IMR-90 (cell line): ENCODE data around the gene CTAGE1. TPM values are rescaled to one million over a fixed set of nuclear protein-coding genes. Genes with fewer than 3 reads are reported as not detected.

ENCODE experiments used
- ATAC-seq: fragments of 200-7000 bp; cut with Tn5 transposase; 2 replicates; pipeline ENCODE4 v1.9.1; 2020; ENCODE audit warnings: low read depth, mild to moderate bottlenecking, moderate library complexity
- BruUV-seq: library from RNA; stranded (reverse); fragments of 400-500 nt; replicated peaks from 2 replicates; lab custom pipeline; 2021; lab: Mats Ljungman, UMichigan
- CTCF ChIA-PET: fragments of 300-600 bp; formaldehyde crosslinking; extraction: SDS; loops from one replicate; lab custom pipeline; 2021; ENCODE audit warnings: antibody characterized with exemption; lab: Yijun Ruan, JAX
- POLR2A ChIA-PET: fragments of 300-600 bp; sonication (Branson Sonifier 250); formaldehyde crosslinking; loops from one replicate; lab custom pipeline; 2022; ENCODE audit warnings: antibody characterized with exemption; ENCODE audit not compliant: unreplicated experiment; lab: Charles Lee
- DNase-seq: peaks from one replicate; pipeline ENCODE4 v3.0.0; 2013
- H2AFZ ChIP-seq: replicated peaks from 2 replicates; pipeline ENCODE3; 2013; ENCODE audit warnings: low read length, mild to moderate bottlenecking; ENCODE audit not compliant: poor library complexity
- H2AK5ac ChIP-seq: 2 replicates; pipeline ENCODE4 v1.6.1; 2013; ENCODE audit warnings: low read depth, low read length, inconsistent platforms
- H2AK9ac ChIP-seq: replicated peaks from 2 replicates; pipeline ENCODE3; 2013; ENCODE audit warnings: mild to moderate bottlenecking, low read depth, low read length, moderate library complexity; ENCODE audit not compliant: poor library complexity
- H2BK120ac ChIP-seq: 2 replicates; pipeline ENCODE4 v1.6.1; 2013; ENCODE audit warnings: low read depth, low read length, inconsistent platforms
- H2BK15ac ChIP-seq: 3 replicates; pipeline ENCODE4 v1.6.1; 2013; ENCODE audit warnings: low read depth, low read length, inconsistent platforms
- H2BK20ac ChIP-seq: 2 replicates; pipeline ENCODE4 v1.6.1; 2013; ENCODE audit warnings: low read depth, mild to moderate bottlenecking, inconsistent platforms, low read length, moderate library complexity
- H2BK5ac ChIP-seq: 2 replicates; pipeline ENCODE4 v1.6.1; 2013; ENCODE audit warnings: mild to moderate bottlenecking, low read depth, low read length, inconsistent platforms; ENCODE audit not compliant: poor library complexity, severe bottlenecking
- H3K14ac ChIP-seq: replicated peaks from 2 replicates; pipeline ENCODE4 v1.6.1; 2013; ENCODE audit warnings: low read depth, low read length, inconsistent platforms
- H3K18ac ChIP-seq: 2 replicates; pipeline ENCODE4 v1.6.1; 2013; ENCODE audit warnings: low read depth, low read length, control low read depth
- H3K23ac ChIP-seq: 2 replicates; pipeline ENCODE4 v1.6.1; 2013; ENCODE audit warnings: low read depth, low read length, inconsistent platforms
- H3K27ac ChIP-seq: 2 replicates; pipeline ENCODE4 v1.5.1; 2013; ENCODE audit warnings: mild to moderate bottlenecking, control low read depth, low read length; ENCODE audit not compliant: insufficient read depth
- H3K27me3 ChIP-seq: 2 replicates; pipeline ENCODE4 v1.6.1; 2013; ENCODE audit warnings: low read length; ENCODE audit not compliant: control insufficient read depth, insufficient read depth
- H3K36me3 ChIP-seq: 2 replicates; pipeline ENCODE4 v1.6.1; 2013; ENCODE audit warnings: low read length, mixed read lengths; ENCODE audit not compliant: control insufficient read depth, insufficient read depth
- H3K4ac ChIP-seq: 2 replicates; pipeline ENCODE4 v1.6.1; 2013; ENCODE audit warnings: low read depth, low read length, inconsistent platforms
- H3K4me1 ChIP-seq: 2 replicates; pipeline ENCODE4 v1.6.1; 2013; ENCODE audit warnings: low read length, mixed read lengths; ENCODE audit not compliant: control insufficient read depth, insufficient read depth
- H3K4me2 ChIP-seq: 2 replicates; pipeline ENCODE4 v1.6.1; 2013; ENCODE audit warnings: low read depth, mild to moderate bottlenecking, control low read depth, low read length, moderate library complexity
- H3K4me3 ChIP-seq: 2 replicates; pipeline ENCODE4 v1.5.1; 2013; ENCODE audit warnings: low read depth, mild to moderate bottlenecking, control low read depth, low read length, moderate library complexity; ENCODE audit not compliant: insufficient read depth
- H3K56ac ChIP-seq: 2 replicates; pipeline ENCODE4 v1.6.1; 2013; ENCODE audit warnings: low read length, inconsistent platforms; ENCODE audit not compliant: insufficient read depth; ENCODE audit errors: extremely low read depth
- H3K79me1 ChIP-seq, 2 experiments: 2 replicates each; pipeline ENCODE4 v1.6.1; 2013; ENCODE audit warnings: low read length in 2 of 2, inconsistent platforms in 1 of 2, low read depth in 1 of 2
- H3K9ac ChIP-seq: 2 replicates; pipeline ENCODE4 v1.6.1; 2013; ENCODE audit warnings: low read depth, low read length, control low read depth
- H3K9me1 ChIP-seq: 2 replicates; pipeline ENCODE4 v1.6.1; 2013; ENCODE audit warnings: low read length, inconsistent platforms; ENCODE audit not compliant: insufficient read depth
- H3K9me3 ChIP-seq: 2 replicates; pipeline ENCODE4 v1.6.1; 2013; ENCODE audit warnings: low read length; ENCODE audit not compliant: control insufficient read depth, insufficient read depth
- H4K20me1 ChIP-seq: 2 replicates; pipeline ENCODE4 v1.6.1; 2013; ENCODE audit warnings: low read length, inconsistent platforms; ENCODE audit not compliant: insufficient read depth
- H4K5ac ChIP-seq: 2 replicates; pipeline ENCODE4 v1.6.1; 2013; ENCODE audit warnings: mild to moderate bottlenecking, low read depth, low read length, control low read depth
- H4K8ac ChIP-seq, 2 experiments: 2 replicates each; pipeline ENCODE4 v1.6.1; 2013; ENCODE audit warnings: low read depth in 2 of 2, low read length in 2 of 2, control low read depth in 1 of 2, inconsistent platforms in 1 of 2
- H4K91ac ChIP-seq: 2 replicates; pipeline ENCODE4 v1.6.1; 2013; ENCODE audit warnings: low read depth, low read length, inconsistent platforms; ENCODE audit not compliant: insufficient read depth
- BHLHE40 ChIP-seq: fragments of 150-350 bp; IDR thresholded peaks from 2 replicates; pipeline ENCODE4 v1.6.1; 2016; ENCODE audit warnings: mild to moderate bottlenecking, low read depth, low read length
- CEBPB ChIP-seq: IDR thresholded peaks from 2 replicates; pipeline ENCODE4 v1.6.1; 2012; ENCODE audit warnings: low read depth, low read length, improper control_type of control experiment
- CHD1 ChIP-seq: IDR thresholded peaks from 2 replicates; pipeline ENCODE4 v1.6.1; 2012; ENCODE audit warnings: low read depth, low read length, improper control_type of control experiment
- CTCF ChIP-seq: conservative IDR thresholded peaks from 2 replicates; pipeline ENCODE4 v1.5.1; 2012; ENCODE audit warnings: mild to moderate bottlenecking, low read depth, low read length, improper control_type of control experiment
- ELK1 ChIP-seq: fragments of 150-350 bp; IDR thresholded peaks from 2 replicates; pipeline ENCODE4 v1.6.1; 2016; ENCODE audit warnings: low read depth, mild to moderate bottlenecking, low read length, moderate library complexity, borderline replicate concordance
- FOS ChIP-seq: fragments of 150-350 bp; IDR thresholded peaks from 2 replicates; pipeline ENCODE4 v1.6.1; 2016; ENCODE audit warnings: low read depth, low read length
- MAFK ChIP-seq: IDR thresholded peaks from 2 replicates; pipeline ENCODE4 v1.6.1; 2012; ENCODE audit warnings: low read depth, low read length, improper control_type of control experiment
- MAZ ChIP-seq: IDR thresholded peaks from 2 replicates; pipeline ENCODE4 v1.6.1; 2012; ENCODE audit warnings: low read depth, mild to moderate bottlenecking, low read length, improper control_type of control experiment, moderate library complexity, borderline replicate concordance
- MXI1 ChIP-seq: IDR thresholded peaks from 2 replicates; pipeline ENCODE4 v1.6.1; 2012; ENCODE audit warnings: low read depth, mild to moderate bottlenecking, low read length, moderate library complexity, borderline replicate concordance
- NFE2L2 ChIP-seq: fragments of 150-350 bp; IDR thresholded peaks from 2 replicates; pipeline ENCODE4 v1.6.1; 2016; ENCODE audit warnings: low read depth, mild to moderate bottlenecking, low read length
- POLR2A ChIP-seq: IDR thresholded peaks from 2 replicates; pipeline ENCODE4 v1.6.1; 2012; ENCODE audit warnings: mild to moderate bottlenecking, low read depth, low read length
- RAD21 ChIP-seq: IDR thresholded peaks from 2 replicates; pipeline ENCODE4 v1.6.1; 2012; ENCODE audit warnings: low read length, improper control_type of control experiment
- RCOR1 ChIP-seq: IDR thresholded peaks from 2 replicates; pipeline ENCODE4 v1.6.1; 2012; ENCODE audit warnings: mild to moderate bottlenecking, low read length, improper control_type of control experiment; ENCODE audit not compliant: insufficient replicate concordance
- RFX5 ChIP-seq: IDR thresholded peaks from 2 replicates; pipeline ENCODE4 v1.8.0; 2012; ENCODE audit warnings: low read depth, mild to moderate bottlenecking, low read length, moderate library complexity
- SMC3 ChIP-seq: fragments of 150-350 bp; IDR thresholded peaks from 2 replicates; pipeline ENCODE4 v1.6.1; 2016; ENCODE audit warnings: low read depth, mild to moderate bottlenecking, antibody characterized with exemption, low read length, moderate library complexity
- USF2 ChIP-seq: fragments of 150-350 bp; IDR thresholded peaks from 2 replicates; pipeline ENCODE4 v1.6.1; 2017; ENCODE audit warnings: mild to moderate bottlenecking, antibody characterized with exemption, low read length, low read depth
- WGBS, 2 experiments: methylation state at CpG; one replicate each; pipeline versions ENCODE4 v1.1.5 to v1.1.7; 2013; ENCODE audit warnings: missing lambda C conversion rate in 2 of 2; ENCODE audit not compliant: insufficient read length in 1 of 2; ENCODE audit errors: extremely low coverage in 2 of 2; 5-methylcytosine and 5-hydroxymethylcytosine counted together
- dilution Hi-C: fragments of 300-500 bp; cut with HindIII; formaldehyde crosslinking; loops from one replicate; pipeline ENCODE4 v1.14.3; 2018; ENCODE audit warnings: low sequenced_read_pairs; ENCODE audit not compliant: unreplicated experiment
- in situ Hi-C: fragments of 300-500 bp; cut with MboI; formaldehyde crosslinking; loops from 3 replicates; pipeline ENCODE4 v1.14.3; 2019; ENCODE audit warnings: low sequenced_read_pairs, inconsistent platforms, mixed read lengths
- intact Hi-C: fragments of 100-400 bp; cut with micrococcal nuclease; formaldehyde crosslinking; loops from 2 replicates; pipeline ENCODE4 v1.10.0; 2022
- polyA plus RNA-seq, 3 experiments: library from polyadenylated mRNA; depleted of rRNA; stranded (reverse); fragments of >200 nt; gene quantifications; 2 replicates each; pipeline ENCODE4 v1.2.3, GENCODE V29; 2012; ENCODE audit warnings: low replicate concordance in 1 of 3
- total RNA-seq: library from RNA; depleted of rRNA; stranded (reverse); fragments of >200 nt; gene quantifications from 2 replicates; pipeline ENCODE4 v1.2.3, GENCODE V29; 2012

The CTAGE1 gene
- total and polyA plus RNA-seq, 2 of the 4 experiments (the other 2 are of a cell fraction): 0.09 TPM; not detected in 1

- CTCF ChIA-PET: no interaction called here
- H3K27me3 ChIP-seq: peaks cover 4% of the 10 kb centered on the region; the same call in 1 of the 2 replicates
- POLR2A ChIA-PET: no interaction called here
These were observed 32.0 kb downstream of the CTAGE1 start for GRCh38 chr18:22385718-22386117.

More at GRCh38 chr18:22385718-22386117, 32.0 kb downstream of the CTAGE1 start:
- Histone ChIP-seq H3K79me1 (no peaks in the 10 kb centered on the region), H2BK15ac (no peak overlapping the region), H2AK5ac (no peak overlapping the region), H2AK9ac (no peak overlapping the region), H4K5ac (0 out of 2 replicates have a peak overlapping the region, but pooled peaks have one; percentile 3), H3K56ac (no peak overlapping the region), H3K4me2 (peak overlapping the region; percentile 36; the same call in 1 of the 2 replicates), H3K9me3 (no peaks in the 10 kb centered on the region), H3K4me1 (0 out of 2 replicates have a peak, but pooled peaks cover 2% of the 10 kb centered on the region), H4K91ac (no peak overlapping the region), H2AFZ (no peak overlapping the region), H4K20me1 (no peaks in the 10 kb centered on the region), H3K9ac (no peak overlapping the region), H3K27ac (no peak overlapping the region), H4K8ac (no peak overlapping the region), H3K18ac (peak overlapping the region; percentile 45; the same call in 1 of the 2 replicates), H3K9me1 (no peaks in the 10 kb centered on the region), H3K4me3 (no peak overlapping the region), H3K36me3 (no peaks in the 10 kb centered on the region), H3K4ac (0 out of 2 replicates have a peak overlapping the region, but pooled peaks have one; percentile 72), H2BK120ac (peak overlapping the region; percentile 59; the same call in 1 of the 2 replicates), H2BK5ac (no peak overlapping the region), H3K14ac (no peak overlapping the region), H2BK20ac (no peak overlapping the region), H3K23ac (0 out of 2 replicates have a peak overlapping the region, but pooled peaks have one; percentile 86)
- intact Hi-C loops (no loop called here), in situ Hi-C loops (no loop called here), dilution Hi-C loops (no loop called here)
- ATAC-seq (peak; percentile 77), DNase-seq (peak; percentile 83)
- 0% methylated on average over 1 of the region's 4 CpGs; no CpG with 5 or more reads in 1 of the 2 experiments for WGBS, 2 experiments
- peak; percentile 32; the same call in 1 of the 2 replicates for TF ChIP-seq BHLHE40
- peak; percentile 71 for TF ChIP-seq CEBPB
- no peak for TF ChIP-seq RFX5
- no peak; the same call in 1 of the 2 replicates for TF ChIP-seq MAFK
- no peak for TF ChIP-seq NFE2L2
- TF ChIP-seq MXI1: no peak
- TF ChIP-seq USF2: no peak
- TF ChIP-seq RAD21: peak; percentile 17
- TF ChIP-seq ELK1: no peak
- TF ChIP-seq POLR2A: no peak
- no peak for TF ChIP-seq CTCF
- no peak for TF ChIP-seq MAZ
- TF ChIP-seq FOS: peak; percentile 45; the same call in 1 of the 2 replicates
- TF ChIP-seq CHD1: no peak
- no peak for TF ChIP-seq RCOR1
- no peak for TF ChIP-seq SMC3
- BruUV-seq: no TSS peak
